HG03469 (cell line): ENCODE measurements around the gene OR6C1.
"Not testable (repeated sequence)": the region's sequence is repeated elsewhere in the genome, so short reads cannot be mapped to it uniquely, and the experiment has no call there.

Source experiments
- ATAC-seq: cut with Tn5 transposase; IDR thresholded peaks from one replicate; pipeline ENCODE4 v1.9.1; 2021; ENCODE audit warnings: mild to moderate bottlenecking, moderate library complexity, moderate number of reproducible peaks; ENCODE audit not compliant: unreplicated experiment

The OR6C1 gene

DNA sequence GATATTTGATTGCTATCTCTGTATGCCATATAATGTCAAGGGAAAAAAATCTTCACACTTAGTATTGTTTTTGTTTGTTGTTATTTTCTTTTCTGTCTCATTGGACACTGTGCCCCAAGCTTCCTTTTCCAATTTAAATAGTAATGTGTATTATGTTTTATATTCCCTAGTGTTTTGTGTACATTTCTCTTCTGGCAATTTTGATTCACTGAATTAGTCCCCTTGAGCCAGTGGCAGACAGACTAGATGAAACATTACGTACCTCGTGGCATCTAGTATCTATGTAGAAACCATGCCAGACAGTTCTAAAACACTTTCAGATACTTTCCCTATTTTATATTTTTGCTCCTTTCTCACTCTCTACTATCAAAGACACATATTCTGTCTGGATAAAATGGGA lies at the start of gene OR6C1:
TSS of gene OR6C1 (plus strand) at position 301 of the 400 bp plus-strand sequence. CDS start 6,257 bp downstream, outside the sequence.
- no peak for ATAC-seq

DNA sequence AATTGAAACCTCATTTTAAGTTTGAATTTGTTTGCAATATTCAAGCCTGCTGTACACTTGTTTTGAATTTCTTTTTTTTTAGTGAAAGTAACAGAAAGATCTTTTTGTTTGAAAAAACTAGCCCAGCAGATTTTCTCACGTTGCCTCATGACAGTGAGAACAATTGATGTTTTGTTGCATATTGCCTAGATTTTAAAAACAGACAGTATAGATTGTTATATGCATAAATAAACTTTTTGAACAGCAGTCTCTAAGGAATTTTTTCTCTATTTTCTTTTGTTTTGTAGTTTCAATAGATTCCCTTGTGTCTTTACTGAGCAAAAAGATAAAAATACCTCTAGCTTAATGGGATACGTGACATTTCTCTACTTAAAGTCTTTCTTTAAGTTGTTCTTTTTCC lies 33.2 kb upstream of the OR6C1 start:
- ATAC-seq = no peak

DNA sequence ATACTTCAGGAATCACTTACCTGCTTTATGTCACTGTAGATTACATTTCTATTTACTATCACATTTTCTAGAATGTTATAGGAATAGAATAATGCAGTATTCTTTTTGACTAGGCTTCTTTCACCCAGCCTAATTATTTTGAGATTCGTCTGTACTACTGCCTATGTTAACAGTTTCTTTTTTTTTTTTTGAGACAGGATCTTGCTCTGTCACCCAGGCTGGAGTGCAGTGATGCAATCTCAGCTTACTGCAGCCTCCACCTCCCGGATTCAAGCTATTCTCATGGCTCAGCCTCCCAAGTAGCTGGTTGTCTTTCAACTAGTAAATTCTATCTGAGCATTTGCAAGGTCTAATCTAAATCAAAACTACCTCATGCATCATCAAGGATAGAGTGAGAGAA lies 24.1 kb upstream of the OR6C1 start:
- no peak for ATAC-seq

DNA sequence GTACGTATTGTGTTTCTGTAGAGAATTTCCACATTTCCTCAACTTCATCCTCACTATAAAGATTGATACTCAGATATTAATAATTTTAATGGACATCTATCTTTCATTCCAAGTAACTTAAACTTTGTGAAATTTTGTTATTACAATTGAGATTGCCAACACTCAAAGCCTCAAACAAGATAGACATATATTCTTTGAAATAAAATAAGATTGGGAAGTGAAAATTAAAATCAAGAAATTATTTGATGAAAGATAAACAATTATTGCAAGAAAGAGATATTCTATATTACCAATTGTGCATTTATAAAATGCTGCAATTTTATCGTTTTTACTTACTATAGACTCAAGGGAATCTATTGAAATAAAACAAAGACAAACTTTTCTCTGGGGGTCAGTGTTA lies 17.7 kb upstream of the OR6C1 start, which contains the start of gene OR6C6:
TSS of gene OR6C6 (minus strand) at position 101 of the 400 bp plus-strand sequence. CDS start 1,337 bp downstream, outside the sequence.
- no peak for ATAC-seq

DNA sequence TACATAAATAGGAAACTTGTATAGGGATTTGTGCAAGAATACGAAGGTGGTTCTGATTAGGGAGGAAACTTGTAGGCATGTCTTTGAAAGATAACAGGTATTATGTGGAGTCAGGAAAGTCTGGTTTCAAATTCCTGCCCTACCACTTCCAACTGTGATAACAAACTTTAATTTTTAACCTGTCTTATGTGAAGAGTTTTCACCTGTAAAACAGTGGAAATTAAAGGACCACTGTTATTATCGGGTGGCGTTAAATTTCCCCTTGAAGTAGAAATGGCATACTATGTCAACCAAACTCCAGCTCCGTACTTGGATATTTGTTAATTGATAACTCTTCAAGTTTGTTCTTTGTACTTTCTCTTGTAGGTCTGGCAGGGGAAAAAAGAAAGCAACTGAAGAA lies 6.1 kb downstream of the OR6C1 start:
- ATAC-seq = no peak

DNA sequence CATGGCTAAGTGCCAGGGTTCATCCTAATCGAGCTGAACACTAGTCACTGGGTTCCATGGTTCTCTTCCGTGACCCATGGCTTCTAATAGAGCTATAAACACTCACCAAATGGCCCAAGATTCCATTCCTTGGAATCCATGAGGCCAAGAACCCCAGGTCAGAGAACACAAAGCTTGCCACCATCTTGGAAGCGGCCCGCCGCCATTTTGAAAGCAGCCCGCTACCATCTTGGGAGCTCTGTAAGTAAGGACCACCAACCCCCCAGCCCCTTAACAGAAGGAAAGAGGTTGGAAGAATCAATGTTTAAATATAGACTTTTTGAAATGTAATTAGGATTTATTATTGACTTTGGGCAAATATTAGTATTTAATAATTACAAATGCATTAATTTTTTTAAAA lies 11.7 kb downstream of the OR6C1 start:
- ATAC-seq = not testable (repeated sequence)

DNA sequence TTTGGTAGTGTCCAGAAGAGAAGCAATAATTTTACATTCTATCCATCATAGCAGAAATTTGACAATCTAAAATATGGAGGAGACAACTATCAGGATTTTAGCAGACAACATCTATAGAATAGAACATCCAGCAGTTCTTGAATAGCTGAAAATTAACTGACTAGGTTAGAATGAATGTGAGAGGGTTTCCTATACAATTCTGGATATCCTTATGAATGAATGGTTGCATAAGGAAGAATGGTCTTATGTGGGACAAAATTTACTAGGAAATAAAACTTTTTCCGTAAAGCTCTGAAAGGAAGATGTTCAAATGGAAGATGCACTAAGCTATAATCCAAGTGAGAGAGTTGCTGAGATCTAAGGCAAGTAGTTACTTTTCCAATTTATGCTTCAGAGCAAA lies 16.3 kb downstream of the OR6C1 start, which contains the start of gene OR6C3:
TSS of gene OR6C3 (plus strand) at position 301 of the 400 bp plus-strand sequence. CDS start 955 bp downstream, outside the sequence.
- no peak for ATAC-seq

DNA sequence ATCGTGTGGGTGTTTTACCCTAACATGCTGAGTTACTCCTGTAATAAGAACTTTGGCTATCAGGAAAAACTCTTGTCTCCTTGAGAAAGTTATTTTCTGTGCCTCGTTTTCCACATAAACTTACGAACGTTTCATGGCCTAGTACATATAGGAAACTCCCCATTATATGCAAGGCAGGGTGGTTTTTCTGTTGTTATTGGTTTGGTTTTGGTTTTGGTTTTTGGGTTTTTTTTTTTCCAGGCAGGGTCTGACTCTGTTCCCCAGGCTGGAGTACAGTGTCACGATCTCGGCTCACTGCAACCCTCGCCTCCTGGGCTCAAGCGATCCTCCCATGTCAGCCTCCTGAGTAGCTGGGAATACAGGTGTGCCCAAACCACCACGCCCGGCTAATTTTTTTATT lies 21.9 kb downstream of the OR6C1 start:
- no peak for ATAC-seq

DNA sequence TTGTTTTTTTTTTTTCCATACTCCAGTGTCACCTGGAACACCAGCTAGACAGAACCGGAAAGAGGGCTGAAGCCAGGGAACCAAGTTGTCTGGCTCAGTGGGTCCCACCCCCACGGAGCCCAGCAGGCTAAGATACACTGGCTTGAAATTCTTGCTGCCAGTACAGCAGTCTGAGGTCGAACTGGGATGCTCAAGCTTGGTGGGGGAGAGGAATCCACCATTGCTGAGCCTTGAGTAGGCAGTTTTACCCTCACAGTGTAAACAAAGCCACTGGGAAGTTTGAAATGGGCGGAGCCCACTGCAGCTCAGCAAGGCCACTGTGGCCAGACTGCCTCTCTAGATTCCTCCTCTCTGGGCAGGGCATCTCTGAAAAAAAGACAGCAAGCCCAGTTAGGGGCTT lies 41.2 kb downstream of the OR6C1 start:
- not testable (repeated sequence) for ATAC-seq

DNA sequence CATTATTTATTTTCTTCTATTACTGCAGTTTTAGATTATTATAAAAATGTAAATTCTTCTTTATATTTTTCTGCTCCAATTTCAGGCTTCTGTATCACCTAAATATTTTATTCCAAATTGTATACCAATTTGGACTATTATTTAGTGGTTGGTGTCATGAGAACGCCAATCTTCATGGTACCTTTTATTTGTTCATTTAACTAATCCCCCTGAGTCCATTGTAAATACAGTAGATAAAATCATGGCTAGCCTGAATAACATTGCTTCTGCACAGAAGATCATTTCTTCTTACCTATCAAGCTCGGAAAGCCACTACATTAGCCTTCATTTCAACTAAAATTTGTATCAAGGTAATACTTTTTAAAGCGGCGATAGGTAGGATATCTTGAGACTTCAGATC lies 48.5 kb downstream of the OR6C1 start, which contains the start of gene OR6C75:
TSS of gene OR6C75 (plus strand) at position 301 of the 400 bp plus-strand sequence. CDS start 2,136 bp downstream, outside the sequence.
- ATAC-seq = no peak

DNA sequence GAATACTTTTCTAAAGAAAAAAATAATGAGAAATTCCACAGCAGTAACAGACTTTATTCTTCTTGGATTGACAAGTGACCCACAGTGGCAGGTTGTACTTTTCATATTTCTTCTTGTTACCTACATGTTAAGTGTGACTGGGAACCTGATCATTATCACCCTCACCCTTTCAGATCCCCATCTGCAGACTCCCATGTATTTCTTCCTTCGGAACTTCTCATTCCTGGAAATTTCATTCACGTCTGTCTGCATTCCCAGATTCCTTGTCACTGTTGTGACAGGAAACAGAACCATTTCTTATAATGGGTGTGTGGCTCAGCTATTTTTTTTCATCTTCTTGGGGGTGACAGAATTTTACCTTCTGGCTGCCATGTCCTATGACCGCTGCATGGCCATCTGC lies 50.9 kb downstream of the OR6C1 start:
- ATAC-seq = no peak
